ENCODE results near the gene P2RY2. TPM values are rescaled to one million over a fixed set of nuclear protein-coding genes. Genes with fewer than 3 reads are reported as not detected.

Gene P2RY2
- total and polyA plus RNA-seq, 2 donors (not counting 1 experiment from before 2014, with no cell fraction given): 0.12 to 0.37 TPM

GRCh38 chr11:73177380-73177777 is 40.7 kb upstream of the P2RY2 start:
- Mint-ChIP-seq H3K27me3 (no peaks in the 10 kb centered on the region), H3K27ac (peak overlapping the region; percentile 81), H3K4me1 (peaks cover 41% of the 10 kb centered on the region), H3K4me3 (no peak overlapping the region), H3K9me3 (ENCODE audit: insufficient read depth) (no peaks in the 10 kb centered on the region)
- peaks cover 47% of the 10 kb centered on the region for H3K79me2 ChIP-seq (ENCODE audit: control insufficient read depth, insufficient read depth, low read length)
- POLR2A ChIA-PET: interaction anchor here (0.6 to 4.4 kb wide), 10 partner anchors 13 to 345 kb away, joined by 3 to 62 read pairs (median 4); partner anchors contain the start of gene FCHSD2
- intact Hi-C loops (cut with micrococcal nuclease): loop anchor here (5.0 to 10.0 kb wide), 3 partner anchors 53 to 440 kb away; no protein-coding TSS in a partner anchor
- CTCF ChIA-PET: interaction anchor here (0.5 to 9.6 kb wide), 62 partner anchors 9 to 455 kb away, joined by 3 to 271 read pairs (median 5); partner anchors contain the start of genes FCHSD2 and STARD10
- H3K36me3 ChIP-seq (replicated peaks in 1 of 2; ENCODE audit: control extremely low read depth in 1 of 2, control insufficient read depth in 1 of 2, extremely low read depth in 1 of 2, insufficient read depth in 2 of 2, low read length in 1 of 2): no peaks in the 10 kb centered on the region
- no peak for TF ChIP-seq EZH2 (IDR thresholded peaks at IDR 0.05; ENCODE audit: borderline replicate concordance, insufficient read depth, low read depth, low read length, poor library complexity, severe bottlenecking)
- TF ChIP-seq, protein P1, sequence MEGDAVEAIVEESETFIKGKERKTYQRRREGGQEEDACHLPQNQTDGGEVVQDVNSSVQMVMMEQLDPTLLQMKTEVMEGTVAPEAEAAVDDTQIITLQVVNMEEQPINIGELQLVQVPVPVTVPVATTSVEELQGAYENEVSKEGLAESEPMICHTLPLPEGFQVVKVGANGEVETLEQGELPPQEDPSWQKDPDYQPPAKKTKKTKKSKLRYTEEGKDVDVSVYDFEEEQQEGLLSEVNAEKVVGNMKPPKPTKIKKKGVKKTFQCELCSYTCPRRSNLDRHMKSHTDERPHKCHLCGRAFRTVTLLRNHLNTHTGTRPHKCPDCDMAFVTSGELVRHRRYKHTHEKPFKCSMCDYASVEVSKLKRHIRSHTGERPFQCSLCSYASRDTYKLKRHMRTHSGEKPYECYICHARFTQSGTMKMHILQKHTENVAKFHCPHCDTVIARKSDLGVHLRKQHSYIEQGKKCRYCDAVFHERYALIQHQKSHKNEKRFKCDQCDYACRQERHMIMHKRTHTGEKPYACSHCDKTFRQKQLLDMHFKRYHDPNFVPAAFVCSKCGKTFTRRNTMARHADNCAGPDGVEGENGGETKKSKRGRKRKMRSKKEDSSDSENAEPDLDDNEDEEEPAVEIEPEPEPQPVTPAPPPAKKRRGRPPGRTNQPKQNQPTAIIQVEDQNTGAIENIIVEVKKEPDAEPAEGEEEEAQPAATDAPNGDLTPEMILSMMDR (IDR thresholded peaks at IDR 0.05): no peak
- no peaks in the 10 kb centered on the region for H4K20me1 ChIP-seq (ENCODE audit: control insufficient read depth, insufficient read depth, low read length, poor library complexity, severe bottlenecking)
- peak overlapping the region; percentile 28 for H3K9ac ChIP-seq (ENCODE audit: low read length)
- H2AFZ ChIP-seq (ENCODE audit: insufficient read depth, low read depth, low read length, poor library complexity, severe bottlenecking): peak overlapping the region; percentile 75
- peak overlapping the region; percentile 17 to 19 for H3K27ac ChIP-seq (ENCODE audit: low read length in 2 of 2)
- H3K4me1 ChIP-seq (ENCODE audit: control insufficient read depth in 2 of 2, insufficient read depth in 2 of 2, low read length in 2 of 2): peaks cover 32 to 46% of the 10 kb centered on the region in 2 donors
- H3K4me2 ChIP-seq (replicated peaks; ENCODE audit: low read depth, low read length, poor library complexity, severe bottlenecking): peak overlapping the region; percentile 56
- WGBS (ENCODE audit: insufficient coverage): 88% methylated on average over 3 of the region's 3 CpGs
- no peaks in the 10 kb centered on the region for H3K27me3 ChIP-seq (replicated peaks in 1 of 4; ENCODE audit: control extremely low read depth in 1 of 4, control insufficient read depth in 3 of 4, insufficient read depth in 4 of 4, low read length in 3 of 4)
- no peaks in the 10 kb centered on the region for H3K9me3 ChIP-seq (ENCODE audit: control extremely low read depth in 1 of 3, control insufficient read depth in 2 of 3, insufficient read depth in 1 of 3, low read length in 2 of 3)
- no peak for ATAC-seq (ENCODE audit: low read depth)
- peak overlapping the region in 1 of 5 experiments; percentile 16 for H3K4me3 ChIP-seq (ENCODE audit: control extremely low read depth in 1 of 5, extremely low read depth in 1 of 5, insufficient read depth in 1 of 5, low read depth in 2 of 5, low read length in 4 of 5)
- no peak for DNase-seq

Data from B cell (primary cell).